ENCODE results near the gene KCNK3.

KCNK3 gene

GRCh38 chr2:26711457-26712161 is 19.1 kb downstream of the KCNK3 start:
- no peak for DNase-seq (ENCODE audit: extremely low read depth in 1 of 2, low read depth in 1 of 2)

GRCh38 chr2:26712486-26713465 is 20.3 kb downstream of the KCNK3 start:
- DNase-seq (ENCODE audit: extremely low read depth in 1 of 2, low read depth in 1 of 2), result no peak

DNA sequence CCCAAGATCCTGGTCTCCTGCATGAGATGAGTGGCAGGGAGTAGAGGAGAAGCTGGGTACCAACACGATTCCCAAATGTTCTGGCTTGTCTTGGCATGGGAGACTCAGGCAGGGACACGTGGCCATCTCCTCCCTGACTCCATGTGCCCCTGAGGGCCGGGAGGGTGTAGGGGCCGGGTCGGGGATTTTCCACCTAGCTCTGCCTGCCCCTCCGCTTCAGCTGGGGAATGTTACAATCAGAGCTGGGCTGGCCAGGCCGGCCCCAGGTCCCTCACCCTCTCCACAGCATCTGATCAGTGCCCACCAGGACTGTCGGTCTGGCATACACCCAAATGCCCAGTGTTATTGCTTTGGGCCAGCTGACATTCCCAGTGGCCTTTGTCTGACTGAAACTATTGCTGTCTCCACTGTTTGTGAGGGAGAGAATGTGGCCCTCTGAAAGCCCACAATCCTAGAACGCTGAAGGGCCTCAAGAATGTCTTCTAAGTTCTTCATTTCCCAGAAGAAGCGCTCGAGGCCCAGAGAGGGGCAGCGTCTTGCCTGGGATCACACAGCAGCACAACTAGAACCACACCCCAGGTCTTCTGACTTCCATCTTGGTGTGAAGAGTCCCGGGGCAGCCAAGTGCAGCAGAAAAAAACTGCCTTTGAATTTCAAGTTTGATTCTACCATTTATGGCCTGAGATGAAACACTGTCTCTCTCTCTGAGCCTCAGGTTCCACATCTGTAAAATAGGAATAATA is 23.2 kb downstream of the KCNK3 start:
- no peak for DNase-seq (ENCODE audit: extremely low read depth in 1 of 2, low read depth in 1 of 2)

GRCh38 chr2:26716340-26716739 is 23.8 kb downstream of the KCNK3 start:
- no peak for DNase-seq (ENCODE audit: extremely low read depth in 1 of 2, low read depth in 1 of 2)

- no peak for DNase-seq (ENCODE audit: extremely low read depth in 1 of 2, low read depth in 1 of 2)
These were observed 24.2 kb downstream of the KCNK3 start for GRCh38 chr2:26716769-26717168.

GRCh38 chr2:26717362-26717761 is 24.8 kb downstream of the KCNK3 start:
- no peak for DNase-seq (ENCODE audit: extremely low read depth in 1 of 2, low read depth in 1 of 2)

DNA sequence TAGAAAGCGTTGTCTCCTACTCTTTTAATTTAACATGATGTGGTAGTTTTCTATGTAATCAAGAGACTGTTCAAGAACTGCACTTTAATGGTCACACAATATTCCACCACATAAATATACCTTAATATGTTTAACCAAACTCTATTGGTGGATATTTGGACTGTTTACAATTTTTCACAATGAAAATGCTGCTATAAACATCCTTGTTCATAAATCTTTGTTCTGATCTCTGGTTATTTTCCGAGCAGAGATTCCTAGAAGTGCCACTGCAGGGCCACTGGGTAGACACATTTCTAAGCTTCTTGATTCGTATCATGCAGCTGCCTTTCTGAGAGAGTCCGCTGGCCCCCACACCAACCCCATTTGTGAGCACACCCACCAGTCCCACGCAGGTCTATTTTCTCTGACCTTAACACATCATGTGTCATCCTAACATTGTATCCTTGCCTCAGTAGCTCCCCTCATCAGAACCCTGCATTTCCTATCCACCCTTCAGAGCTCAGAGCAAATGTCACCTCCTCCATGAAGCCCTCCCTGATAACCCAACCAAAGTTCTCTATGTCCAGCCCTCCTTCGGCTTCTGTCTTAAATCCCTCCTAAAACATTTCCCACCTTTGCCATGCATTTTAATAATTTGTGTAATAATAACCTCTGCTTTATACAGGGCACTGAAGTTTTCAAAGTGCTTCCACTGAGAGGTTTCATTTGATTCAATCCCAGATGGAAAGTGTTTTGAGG is 26.6 kb downstream of the KCNK3 start:
- DNase-seq (ENCODE audit: extremely low read depth in 1 of 2, low read depth in 1 of 2), result no peak

GRCh38 chr2:26720322-26721114 is 28.0 kb downstream of the KCNK3 start:
- no peak for DNase-seq (ENCODE audit: extremely low read depth in 1 of 2, low read depth in 1 of 2)

GRCh38 chr2:26721115-26722032 is 28.9 kb downstream of the KCNK3 start:
- no peak for DNase-seq (ENCODE audit: extremely low read depth in 1 of 2, low read depth in 1 of 2)

GRCh38 chr2:26722328-26722727 is 29.8 kb downstream of the KCNK3 start:
- no peak for DNase-seq (ENCODE audit: extremely low read depth in 1 of 2, low read depth in 1 of 2)

DNA sequence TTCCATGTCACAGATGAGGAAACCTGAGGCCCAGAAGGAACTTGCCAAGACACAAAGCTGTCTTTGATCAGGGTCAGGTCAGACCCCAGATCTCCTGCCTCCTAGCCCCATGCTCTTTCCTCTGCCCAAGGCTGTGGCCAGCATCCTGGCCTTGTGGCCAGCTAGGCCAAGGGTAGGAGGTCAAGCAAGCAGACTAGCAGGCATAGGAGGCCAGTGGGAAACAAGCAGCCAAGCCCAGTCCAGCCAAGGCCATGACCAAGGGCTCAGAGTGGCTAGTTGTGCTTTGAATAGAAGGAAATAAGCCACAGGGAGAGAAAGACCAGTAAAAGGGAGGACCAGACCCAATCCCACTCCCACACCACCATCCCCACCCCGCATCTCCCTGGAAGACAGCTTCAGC is 30.4 kb downstream of the KCNK3 start:
- no peak for DNase-seq (ENCODE audit: extremely low read depth in 1 of 2, low read depth in 1 of 2)

DNA sequence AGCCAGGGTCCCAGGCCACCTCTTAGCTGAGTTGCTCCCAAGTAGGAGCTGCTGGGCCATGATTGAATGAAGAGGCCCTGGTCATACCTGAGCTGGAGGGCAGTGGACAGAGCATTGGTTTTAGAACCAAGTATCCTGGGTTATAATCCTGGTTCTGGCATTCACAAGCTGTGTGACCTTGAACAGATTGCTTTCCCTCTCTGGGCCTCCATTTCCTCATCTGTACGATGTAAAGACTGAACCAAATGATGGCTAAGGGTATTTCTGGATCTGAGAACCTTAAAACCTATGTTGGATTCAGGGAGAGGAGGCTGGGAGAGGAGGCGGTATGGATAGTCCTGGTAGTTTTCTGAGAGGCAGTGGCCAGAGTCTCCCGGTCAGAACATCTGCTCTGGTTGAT is 31.0 kb downstream of the KCNK3 start:
- DNase-seq (ENCODE audit: extremely low read depth in 1 of 2, low read depth in 1 of 2), result no peak

GRCh38 chr2:26723991-26724750 is 31.6 kb downstream of the KCNK3 start:
- no peak for DNase-seq (ENCODE audit: extremely low read depth in 1 of 2, low read depth in 1 of 2)

DNA sequence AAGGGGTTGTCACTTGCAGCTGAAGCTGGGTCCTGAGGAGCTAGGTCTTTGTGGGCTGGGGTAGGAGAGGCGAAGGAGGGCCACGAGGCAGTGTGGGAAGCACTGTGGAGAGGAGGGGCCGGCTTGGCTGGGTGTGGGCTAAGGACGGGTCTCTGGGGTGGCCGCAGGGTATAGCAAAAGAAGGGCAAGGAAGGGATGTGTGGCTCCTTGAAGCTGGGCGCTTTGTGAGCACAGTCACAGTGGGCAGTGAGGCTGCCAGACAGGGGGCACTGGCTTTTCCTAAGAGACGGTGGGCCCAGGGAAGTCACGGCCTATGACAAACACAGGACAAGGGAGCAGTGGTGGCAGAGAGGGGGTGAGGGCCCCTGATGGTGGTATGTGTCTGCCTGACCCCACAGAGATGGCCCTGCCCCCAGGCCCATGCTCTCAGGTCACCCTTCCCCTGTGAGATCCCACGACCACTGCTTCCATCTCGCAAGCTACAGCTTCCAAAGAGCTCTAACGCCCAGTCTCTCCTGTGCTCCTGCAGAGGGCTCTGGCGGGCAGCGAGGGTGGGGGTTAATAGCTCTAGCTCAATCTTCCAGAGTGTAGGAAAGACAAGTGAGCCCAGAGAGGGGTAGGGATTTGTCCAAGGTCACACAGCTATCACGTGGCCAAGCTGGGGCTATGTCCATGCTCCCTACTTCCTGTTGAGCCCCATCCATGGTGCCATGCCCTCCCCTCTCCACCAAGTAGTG is 32.4 kb downstream of the KCNK3 start:
- no peak for DNase-seq (ENCODE audit: extremely low read depth in 1 of 2, low read depth in 1 of 2)

DNA sequence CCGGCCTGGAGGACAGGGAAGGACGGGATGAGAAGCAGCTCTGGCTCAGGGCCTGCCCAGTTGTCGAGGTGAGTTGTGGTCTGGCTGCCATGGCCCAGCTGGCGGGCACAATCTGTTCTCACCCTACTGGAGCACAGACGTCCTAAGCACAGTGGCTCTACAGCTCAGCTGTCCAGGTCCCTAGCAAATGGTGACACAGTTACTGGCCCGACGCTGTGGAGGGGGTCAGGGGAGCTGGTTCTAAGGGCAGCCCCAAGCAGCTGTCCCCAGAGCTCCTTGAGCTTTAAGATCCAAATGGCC is 32.9 kb downstream of the KCNK3 start:
- DNase-seq (ENCODE audit: extremely low read depth in 1 of 2, low read depth in 1 of 2), result no peak

DNA sequence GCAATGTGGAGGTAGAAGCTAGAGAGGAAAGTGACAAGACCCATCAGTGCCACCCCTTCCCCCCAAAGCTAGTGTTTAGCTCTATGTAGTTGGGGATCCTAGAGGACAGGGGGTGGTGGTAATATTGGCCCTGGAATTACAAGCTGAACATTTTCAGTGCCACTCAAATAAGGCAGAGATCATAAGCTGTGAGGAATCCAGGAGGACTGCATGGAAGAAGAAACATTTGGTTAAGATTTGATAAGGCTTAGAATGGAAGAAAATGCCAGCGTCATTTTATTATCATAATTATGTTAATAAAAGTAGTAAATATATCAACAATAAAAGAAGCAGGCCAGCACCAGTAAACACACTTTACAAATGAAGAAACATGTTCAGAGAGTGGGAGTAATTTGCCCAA is 33.7 kb downstream of the KCNK3 start:
- DNase-seq (ENCODE audit: extremely low read depth in 1 of 2, low read depth in 1 of 2), result no peak

DNA sequence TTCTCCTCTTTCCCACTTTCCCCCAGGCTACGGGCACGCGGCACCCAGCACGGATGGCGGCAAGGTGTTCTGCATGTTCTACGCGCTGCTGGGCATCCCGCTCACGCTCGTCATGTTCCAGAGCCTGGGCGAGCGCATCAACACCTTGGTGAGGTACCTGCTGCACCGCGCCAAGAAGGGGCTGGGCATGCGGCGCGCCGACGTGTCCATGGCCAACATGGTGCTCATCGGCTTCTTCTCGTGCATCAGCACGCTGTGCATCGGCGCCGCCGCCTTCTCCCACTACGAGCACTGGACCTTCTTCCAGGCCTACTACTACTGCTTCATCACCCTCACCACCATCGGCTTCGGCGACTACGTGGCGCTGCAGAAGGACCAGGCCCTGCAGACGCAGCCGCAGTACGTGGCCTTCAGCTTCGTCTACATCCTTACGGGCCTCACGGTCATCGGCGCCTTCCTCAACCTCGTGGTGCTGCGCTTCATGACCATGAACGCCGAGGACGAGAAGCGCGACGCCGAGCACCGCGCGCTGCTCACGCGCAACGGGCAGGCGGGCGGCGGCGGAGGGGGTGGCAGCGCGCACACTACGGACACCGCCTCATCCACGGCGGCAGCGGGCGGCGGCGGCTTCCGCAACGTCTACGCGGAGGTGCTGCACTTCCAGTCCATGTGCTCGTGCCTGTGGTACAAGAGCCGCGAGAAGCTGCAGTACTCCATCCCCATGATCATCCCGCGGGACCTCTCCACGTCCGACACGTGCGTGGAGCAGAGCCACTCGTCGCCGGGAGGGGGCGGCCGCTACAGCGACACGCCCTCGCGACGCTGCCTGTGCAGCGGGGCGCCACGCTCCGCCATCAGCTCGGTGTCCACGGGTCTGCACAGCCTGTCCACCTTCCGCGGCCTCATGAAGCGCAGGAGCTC is 35.4 kb downstream of the KCNK3 start:
- DNase-seq (ENCODE audit: extremely low read depth in 1 of 2, low read depth in 1 of 2), result no peak
